ENCODE results near the gene RTF2.
A peak's percentile ranks its signal among the peaks of the same experiment; 100 is the strongest.

The RTF2 gene, protein sequence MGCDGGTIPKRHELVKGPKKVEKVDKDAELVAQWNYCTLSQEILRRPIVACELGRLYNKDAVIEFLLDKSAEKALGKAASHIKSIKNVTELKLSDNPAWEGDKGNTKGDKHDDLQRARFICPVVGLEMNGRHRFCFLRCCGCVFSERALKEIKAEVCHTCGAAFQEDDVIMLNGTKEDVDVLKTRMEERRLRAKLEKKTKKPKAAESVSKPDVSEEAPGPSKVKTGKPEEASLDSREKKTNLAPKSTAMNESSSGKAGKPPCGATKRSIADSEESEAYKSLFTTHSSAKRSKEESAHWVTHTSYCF

GRCh38 chr20:56468316-56469076, at the start of gene RTF2:
RTF2 (plus strand) TSS chr20:56468627; CDS start chr20:56468698, 71 bp downstream.
- DNase-seq: peak; percentile 92

DNA sequence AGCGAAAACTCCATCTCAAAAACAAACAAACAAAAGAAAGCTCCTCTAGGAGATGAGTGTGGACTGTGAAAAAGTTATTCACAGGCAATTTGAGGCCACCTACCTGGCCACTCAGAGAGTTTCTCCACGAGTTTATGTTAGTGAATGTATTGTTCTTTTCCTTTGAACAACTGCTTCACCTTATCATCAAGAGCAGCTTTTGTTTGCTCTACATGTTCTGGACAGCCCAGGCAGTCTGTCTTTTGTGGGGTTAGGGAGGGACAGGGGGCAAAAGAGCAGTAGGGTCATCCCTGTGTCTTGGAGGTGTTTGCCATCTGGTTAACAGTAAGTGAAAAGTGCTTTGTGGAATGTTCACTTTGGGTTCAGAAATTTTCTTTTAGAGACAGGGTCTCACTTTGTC, 48.4 kb upstream of the RTF2 start:
- DNase-seq: no peak

GRCh38 chr20:56420940-56421688, 47.3 kb upstream of the RTF2 start:
- no peak for DNase-seq

- DNase-seq: no peak
Measured at GRCh38 chr20:56422076-56422823, 46.2 kb upstream of the RTF2 start.

DNA sequence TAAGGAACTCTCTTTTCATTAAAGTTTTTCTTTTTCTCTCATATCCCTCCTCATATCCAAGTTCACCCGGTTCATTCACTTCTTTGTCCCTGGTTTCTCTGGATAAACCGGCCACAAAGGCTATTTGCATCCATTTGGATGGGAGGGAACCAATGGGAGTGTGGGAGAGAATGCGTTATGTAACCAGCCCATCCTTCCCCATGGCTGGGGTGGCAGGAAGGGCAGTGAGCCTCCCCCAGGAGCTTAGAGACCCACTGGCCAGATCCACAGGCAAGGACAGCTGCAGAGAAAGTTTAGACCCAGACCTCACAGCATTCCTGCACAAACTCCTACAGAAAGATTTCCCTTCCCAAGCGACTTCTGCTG, 45.6 kb upstream of the RTF2 start:
- no peak for DNase-seq

- no peak for DNase-seq
Measured at GRCh38 chr20:56423211-56423610, 45.2 kb upstream of the RTF2 start.

- no peak for DNase-seq
Measured at GRCh38 chr20:56423886-56424285, 44.5 kb upstream of the RTF2 start.

DNA sequence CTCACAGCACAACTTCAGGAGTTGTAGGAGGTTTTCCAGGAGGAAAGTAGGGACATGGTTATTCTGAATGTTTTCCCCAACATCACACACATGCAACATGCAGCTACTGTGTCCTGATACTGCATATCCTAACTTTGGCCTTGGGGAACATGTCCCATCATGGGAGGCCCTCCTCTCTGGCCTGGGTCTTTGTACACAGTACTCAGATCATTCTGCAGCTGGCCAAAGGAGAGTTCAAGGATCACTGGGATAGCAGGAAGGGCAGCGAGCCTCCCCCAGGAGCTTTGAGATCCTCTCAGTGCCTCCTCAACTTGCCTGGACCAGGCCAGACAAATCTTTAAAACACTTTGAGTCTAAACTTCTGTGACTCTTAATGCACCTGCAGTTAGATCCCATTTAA, 43.5 kb upstream of the RTF2 start:
- no peak for DNase-seq

DNA sequence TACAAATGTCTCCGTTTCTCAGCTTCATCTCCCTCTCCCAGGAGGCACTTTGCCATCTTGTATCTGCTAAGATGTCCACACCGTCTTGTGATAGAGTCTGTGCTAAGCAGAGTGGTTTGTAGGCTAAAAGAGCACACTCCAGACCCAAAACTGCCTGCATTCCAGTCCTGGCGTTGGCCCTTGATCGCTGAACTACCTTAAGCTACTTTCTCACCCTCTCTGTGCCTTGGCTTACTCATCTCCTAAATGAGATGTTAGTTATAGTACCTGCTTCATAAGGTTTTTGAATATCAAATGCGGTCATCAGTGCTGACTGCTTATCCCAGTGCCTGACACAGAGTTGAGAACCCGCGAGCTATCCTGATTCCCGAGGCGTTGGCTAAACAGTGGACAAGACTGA, 42.4 kb upstream of the RTF2 start:
- no peak for DNase-seq

DNA sequence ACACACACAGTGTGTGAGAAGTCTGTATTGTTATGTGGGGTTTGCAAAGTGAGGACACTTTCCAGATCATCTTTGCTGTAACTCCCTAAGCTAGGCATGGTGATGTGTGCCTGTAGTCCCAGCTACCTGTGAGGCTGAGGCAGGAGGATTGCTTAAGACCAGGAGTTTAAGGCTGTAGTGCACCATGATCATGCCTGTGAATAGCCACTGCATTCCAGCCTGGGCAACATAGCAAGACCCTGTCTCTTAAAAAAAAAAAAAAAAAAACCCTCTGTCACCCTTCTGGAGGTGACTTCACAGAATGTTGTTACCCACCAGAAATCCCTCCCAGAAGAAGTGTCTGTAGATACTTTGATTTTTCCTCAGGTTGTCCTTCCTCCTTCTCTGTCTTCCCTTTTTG, 41.5 kb upstream of the RTF2 start:
- no peak for DNase-seq

- DNase-seq: no peak
Measured at GRCh38 chr20:56427797-56428196, 40.6 kb upstream of the RTF2 start.

DNA sequence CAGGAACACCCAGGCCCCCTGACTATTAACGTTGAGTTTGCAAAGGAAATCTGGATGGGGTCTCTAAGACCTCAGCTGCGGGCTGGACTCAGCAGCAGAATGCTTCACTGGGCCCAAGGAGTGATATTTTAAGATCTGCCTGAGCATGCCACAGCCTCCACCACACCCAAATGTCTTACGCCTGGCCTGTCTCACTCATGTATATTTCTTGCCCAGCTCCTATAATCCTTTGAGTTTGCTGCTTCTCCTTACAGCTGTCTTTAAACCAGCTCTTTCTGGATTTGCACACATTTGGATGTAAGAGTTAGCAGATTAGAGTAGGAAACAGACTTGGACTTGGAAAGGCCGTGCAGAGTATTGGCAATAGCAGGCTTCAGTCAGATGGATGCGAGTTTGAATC, 40.0 kb upstream of the RTF2 start:
- DNase-seq: no peak

DNA sequence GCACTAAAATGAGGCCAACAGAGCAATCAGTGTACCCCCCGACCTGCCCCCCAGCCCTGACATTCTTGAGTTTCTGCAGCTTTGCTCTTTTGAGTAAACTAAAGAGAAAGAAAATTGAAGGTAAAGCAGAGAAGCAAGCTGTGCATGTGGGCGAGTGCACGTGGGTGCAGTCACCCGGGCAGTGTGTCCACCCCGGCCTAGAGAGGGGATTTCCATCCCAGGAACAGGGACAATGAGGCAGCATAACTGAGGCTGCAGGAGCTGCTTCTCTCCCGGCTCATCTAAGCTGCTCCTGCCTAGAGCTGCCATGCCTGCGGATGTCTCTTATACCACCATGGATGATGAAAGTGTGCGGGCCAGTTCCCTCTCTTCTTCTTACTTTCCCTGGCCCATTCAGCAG, 39.5 kb upstream of the RTF2 start:
- DNase-seq: no peak

DNA sequence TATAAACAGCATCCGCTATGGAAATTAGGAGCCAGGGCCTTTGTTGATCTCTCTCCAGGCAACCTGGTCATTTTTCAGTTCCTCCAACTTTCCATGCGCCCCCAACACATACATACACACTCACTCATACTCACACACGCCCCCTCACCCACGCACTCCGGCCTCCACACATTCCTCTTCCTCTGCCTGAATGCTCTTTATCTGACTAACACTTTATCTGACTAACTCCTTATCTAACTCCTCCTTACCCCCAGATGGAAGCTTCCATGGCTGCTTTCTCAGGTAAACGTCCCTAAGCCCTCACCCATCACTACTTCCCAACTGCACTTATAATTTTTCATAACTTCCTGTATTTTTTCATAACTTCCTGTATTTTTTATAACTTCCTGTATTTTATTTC, 38.9 kb upstream of the RTF2 start:
- DNase-seq: no peak

GRCh38 chr20:56429941-56430340, 38.5 kb upstream of the RTF2 start:
- no peak for DNase-seq

DNA sequence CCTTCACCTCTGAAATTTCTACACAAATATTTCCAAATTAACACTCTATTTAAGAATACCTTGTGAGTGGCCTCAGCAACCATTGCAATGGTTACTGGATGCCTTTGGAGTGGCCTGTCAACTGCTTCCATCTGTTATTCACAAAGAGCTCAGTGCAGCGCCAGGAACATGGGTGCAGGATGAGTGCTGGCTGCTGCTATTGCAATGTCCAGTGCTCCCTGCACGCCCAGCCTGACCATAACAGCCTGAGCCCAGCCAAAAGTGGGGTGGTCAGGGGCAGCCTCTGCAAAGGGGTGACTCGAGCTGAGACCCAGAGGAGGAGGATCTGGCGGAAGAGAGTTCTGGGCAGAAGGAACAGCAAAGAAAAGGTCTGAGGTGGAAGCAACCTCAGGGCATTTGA, 38.0 kb upstream of the RTF2 start:
- no peak for DNase-seq

- no peak for DNase-seq
Measured at GRCh38 chr20:56430957-56431356, 37.5 kb upstream of the RTF2 start.

GRCh38 chr20:56431471-56431870, 37.0 kb upstream of the RTF2 start:
- DNase-seq: no peak

GRCh38 chr20:56433221-56433879, 35.1 kb upstream of the RTF2 start:
- DNase-seq: no peak

DNA sequence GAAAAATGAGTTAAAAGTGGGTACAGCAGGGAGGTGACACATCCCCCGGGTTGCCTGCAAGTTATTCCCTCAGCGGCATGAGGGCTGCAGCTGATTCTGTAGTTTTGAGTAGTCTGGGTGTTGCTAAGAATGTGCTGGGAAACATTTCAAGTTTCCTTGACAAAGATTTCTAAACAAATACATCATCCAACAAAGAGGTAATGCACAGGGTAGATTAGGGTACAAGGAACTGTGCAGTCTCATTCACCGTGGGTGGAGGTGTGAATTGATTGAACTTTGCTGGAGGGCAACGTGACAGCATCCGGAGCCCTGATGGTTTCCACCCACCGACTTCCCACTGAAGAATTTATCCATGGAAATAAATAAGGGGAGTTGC, 34.6 kb upstream of the RTF2 start:
- DNase-seq: no peak

DNA sequence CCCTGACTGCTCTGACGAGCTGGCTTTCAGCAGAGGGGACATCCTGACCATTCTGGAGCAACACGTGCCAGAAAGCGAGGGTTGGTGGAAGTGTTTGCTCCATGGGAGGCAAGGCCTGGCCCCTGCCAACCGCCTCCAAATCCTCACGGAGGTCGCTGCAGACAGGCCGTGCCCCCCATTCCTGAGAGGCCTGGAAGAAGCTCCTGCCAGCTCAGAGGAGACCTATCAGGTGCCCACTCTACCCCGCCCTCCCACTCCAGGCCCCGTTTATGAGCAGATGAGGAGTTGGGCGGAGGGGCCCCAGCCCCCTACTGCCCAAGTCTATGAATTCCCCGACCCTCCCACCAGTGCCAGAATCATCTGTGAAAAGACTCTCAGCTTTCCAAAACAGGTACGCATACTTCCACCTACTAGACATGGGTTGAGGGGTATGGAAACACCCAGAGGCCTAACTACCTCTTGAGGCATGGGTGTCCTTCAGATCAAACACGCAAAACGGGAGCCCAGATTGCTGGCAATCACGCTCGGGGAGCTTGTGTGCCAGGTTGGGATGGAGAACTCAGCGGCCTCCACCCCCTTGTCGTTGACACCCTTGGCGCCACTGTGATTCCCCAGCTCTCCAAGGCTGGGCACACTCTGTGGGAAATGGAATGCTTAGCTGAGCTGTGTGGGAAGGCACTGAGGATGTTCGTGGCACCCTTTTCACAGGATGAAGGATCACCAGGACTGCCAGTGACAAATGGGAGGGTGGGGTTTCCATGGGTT, 31.0 kb upstream of the RTF2 start:
- DNase-seq: no peak

DNA sequence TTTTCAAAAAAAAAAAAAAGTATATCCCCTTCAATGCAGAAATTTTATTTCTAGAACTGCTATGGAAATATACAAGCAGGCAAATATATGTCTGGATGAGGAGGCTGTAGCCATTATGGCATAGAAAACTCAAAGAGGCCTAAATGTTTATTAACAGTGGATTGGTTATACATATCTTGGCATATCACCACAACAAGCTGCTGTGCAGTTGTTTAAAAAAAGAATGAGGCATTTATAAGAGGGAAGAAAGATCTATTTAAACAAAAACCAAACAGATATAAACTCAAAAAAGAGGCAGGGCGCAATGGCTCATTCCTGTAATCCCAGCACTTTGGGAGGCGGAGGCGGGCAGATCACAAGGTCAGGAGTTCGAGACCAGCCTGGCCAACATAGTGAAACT, 30.1 kb upstream of the RTF2 start:
- no peak for DNase-seq

Measured in NCI-H1092 treated with DMSO at 0.1 percent for 48 hours (cell line).